Gastrocnemius medialis (tissue), 4 donors: ENCODE data around the gene AKNA. TPM values are rescaled to one million over a fixed set of nuclear protein-coding genes. Genes with fewer than 3 reads are reported as not detected.
"Not testable (repeated sequence)": the region's sequence is repeated elsewhere in the genome, so short reads cannot be mapped to it uniquely, and the experiment has no call there.

Source experiments
- ATAC-seq, 2 donors: fragments of 150-250 bp; one replicate each; pipeline ENCODE4 v1.9.1; 2016
- DNase-seq, 2 donors: peaks; one replicate each; pipeline ENCODE4 v3.0.0-alpha.2; 2019
- H3K27ac ChIP-seq, 4 donors: fragments of 200-600 bp; sonication (generic); 1 replicate in 1 of 4; 2 replicates in 3 of 4; pipeline ENCODE4 v1.5.1; 2016 to 2018; ENCODE audit warnings: mild to moderate bottlenecking in 2 of 4, moderate library complexity in 1 of 4
- H3K27me3 ChIP-seq, 3 donors: fragments of 200-600 bp; sonication (generic) in 2 of 3; 1 replicate in 1 of 3; 2 replicates in 2 of 3; pipeline versions ENCODE4 v1.5.1 to v1.6.0; 2016 to 2019; ENCODE audit warnings: mild to moderate bottlenecking in 1 of 3, moderate library complexity in 1 of 3
- H3K36me3 ChIP-seq, 2 donors: fragments of 200-600 bp; sonication (generic) in 1 of 2; one replicate each; pipeline ENCODE4 v1.5.1; 2017 to 2018
- H3K4me1 ChIP-seq, 2 donors: fragments of 200-600 bp; sonication (generic) in 1 of 2; one replicate each; pipeline ENCODE4 v1.5.1; 2016 to 2017; ENCODE audit warnings: mild to moderate bottlenecking in 2 of 2
- H3K4me3 ChIP-seq, 4 donors: fragments of 200-600 bp; sonication (generic) in 3 of 4; 1 replicate in 1 of 4; 2 replicates in 3 of 4; pipeline ENCODE4 v1.5.1; 2016 to 2019; ENCODE audit warnings: mild to moderate bottlenecking in 2 of 4
- H3K9me3 ChIP-seq, 3 donors: fragments of 200-600 bp; sonication (generic) in 2 of 3; 1 replicate in 1 of 3; 2 replicates in 2 of 3; pipeline ENCODE4 v1.5.1; 2016 to 2019
- CTCF ChIP-seq, 5 experiments: fragments of 450-650 bp in 3 of 5; fragments of 200-600 bp in 2 of 5; sonication (generic) in 2 of 5; IDR thresholded peaks in 4 of 5; conservative IDR thresholded peaks in 1 of 5; 1 replicate in 4 of 5; 2 replicates in 1 of 5; pipeline ENCODE4 v1.5.1; 2016 to 2019; ENCODE audit warnings: antibody characterized with exemption in 5 of 5, mild to moderate bottlenecking in 3 of 5, moderate library complexity in 3 of 5
- POLR2A ChIP-seq, 2 donors: fragments of 450-650 bp; IDR thresholded peaks; one replicate each; pipeline ENCODE4 v1.6.1; 2017; ENCODE audit warnings: antibody characterized with exemption in 2 of 2, mild to moderate bottlenecking in 2 of 2, moderate library complexity in 2 of 2
- in situ Hi-C, 4 donors: fragments of 200-750 bp; cut with MboI; loops; one replicate each; pipeline versions ENCODE4 v1.15.0 to v1.8.0; 2017; ENCODE audit warnings: low sequenced_read_pairs in 4 of 4
- intact Hi-C: fragments of 100-400 bp; cut with DNase I; formaldehyde crosslinking; loops from one replicate; pipeline ENCODE4 v1.15.1; 2023; ENCODE audit warnings: low total_unique reads
- total RNA-seq, 4 donors: library from RNA; depleted of rRNA; stranded (reverse); fragments of >200 nt; gene quantifications; one replicate each; pipeline versions ENCODE4 v1.1.0 to v1.2.3, GENCODE V29; 2016

AKNA gene
- total RNA-seq, 4 donors from 2014 or later: 2.8 to 5.7 (median 3.8) TPM

GRCh38 chr9:114328357-114328820 lies 59.4 kb downstream of the AKNA start:
- ATAC-seq, H3K36me3 ChIP-seq, intact Hi-C loops, in situ Hi-C loops, H3K4me3 ChIP-seq, H3K27ac ChIP-seq, H3K4me1 ChIP-seq, DNase-seq, H3K27me3 ChIP-seq, H3K9me3 ChIP-seq: not testable (repeated sequence)

DNA sequence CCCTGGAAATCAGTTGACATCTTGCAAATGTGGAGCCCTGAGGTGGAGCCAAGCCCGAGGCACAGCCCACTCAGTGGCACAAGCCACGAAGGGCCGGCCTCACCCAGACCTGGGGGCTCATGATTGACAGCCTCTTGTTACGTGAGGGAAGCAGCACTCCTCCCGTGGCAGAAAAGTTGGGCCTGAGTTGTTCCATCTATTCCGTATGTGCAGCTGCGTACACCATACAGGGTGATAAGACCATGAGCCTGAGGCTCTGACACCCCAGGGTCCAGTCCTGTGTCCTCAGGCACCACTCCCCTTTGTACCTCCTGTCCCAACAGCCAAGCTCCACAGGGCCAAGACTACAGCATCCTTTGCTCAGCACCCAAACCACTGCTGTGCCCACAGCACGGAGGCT lies 60.0 kb downstream of the AKNA start:
- intact Hi-C loops: no loop called here
- ATAC-seq: no peak

DNA sequence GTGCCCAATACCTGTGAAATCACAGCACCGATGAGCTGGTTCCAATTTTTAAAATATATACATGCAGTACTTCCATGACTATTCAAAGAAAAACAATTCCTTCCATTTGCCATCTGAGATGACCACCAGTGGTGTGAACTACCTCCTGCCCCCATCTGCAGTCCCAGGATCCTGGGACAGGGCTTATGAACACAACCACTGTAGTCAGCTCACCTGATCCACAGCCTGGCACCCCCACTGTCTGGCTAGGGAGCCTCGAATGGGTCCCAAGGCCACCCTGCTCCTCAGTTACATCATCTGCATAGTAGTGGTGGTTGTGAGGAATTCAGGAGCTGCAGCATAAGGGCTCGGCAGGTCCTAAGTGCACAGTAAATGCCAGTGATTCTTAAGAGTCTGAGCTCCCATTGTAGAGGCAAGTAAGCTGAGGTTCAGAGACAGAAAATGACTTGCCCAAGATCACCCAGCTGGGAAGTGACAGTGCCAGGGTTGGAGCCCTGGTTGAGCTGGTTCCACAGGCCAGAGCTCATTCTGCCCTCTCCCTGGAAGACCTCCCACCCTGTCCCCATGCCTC lies 62.0 kb downstream of the AKNA start:
- H3K36me3 ChIP-seq, H3K4me1 ChIP-seq, DNase-seq, H3K27ac ChIP-seq, in situ Hi-C loops, ATAC-seq, H3K9me3 ChIP-seq, H3K4me3 ChIP-seq, H3K27me3 ChIP-seq, intact Hi-C loops: not testable (repeated sequence)

More for the DNA sequence above, 60.0 kb downstream of the AKNA start:
- TF ChIP-seq CTCF (IDR thresholded peaks at IDR 0.05 in 4 of 5, conservative IDR thresholded peaks at IDR 0.05 in 1 of 5) (no peak), POLR2A (IDR thresholded peaks at IDR 0.05) (no peak)
- H3K9me3 ChIP-seq: no peaks in the 10 kb centered on the region
- in situ Hi-C loops: no loop called here
- H3K4me3 ChIP-seq: no peak overlapping the region
- no peaks in the 10 kb centered on the region for H3K36me3 ChIP-seq
- DNase-seq: no peak
- no peaks in the 10 kb centered on the region for H3K4me1 ChIP-seq
- H3K27me3 ChIP-seq: no peaks in the 10 kb centered on the region
- H3K27ac ChIP-seq: no peak overlapping the region

DNA sequence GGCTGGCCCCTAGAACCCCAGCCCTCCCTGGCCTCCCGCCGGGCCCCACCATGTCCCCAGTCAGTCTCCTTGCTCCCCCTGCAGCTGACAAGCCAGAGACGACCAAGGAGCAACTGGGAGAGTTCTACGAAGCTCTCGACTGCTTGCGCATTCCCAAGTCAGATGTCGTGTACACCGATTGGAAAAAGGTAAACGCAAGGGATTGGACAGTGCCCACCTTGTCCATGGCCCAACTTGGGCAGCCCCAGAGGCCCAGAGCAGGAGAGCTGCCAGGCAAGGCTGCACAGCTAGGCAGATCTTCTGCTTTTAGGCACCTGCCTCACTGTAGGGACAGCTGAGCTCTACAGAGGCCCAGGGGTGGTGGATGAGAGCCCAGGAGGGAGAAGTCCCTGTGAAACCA lies 62.8 kb downstream of the AKNA start:
- H3K4me3 ChIP-seq, H3K36me3 ChIP-seq, ATAC-seq, H3K27ac ChIP-seq, H3K9me3 ChIP-seq, H3K4me1 ChIP-seq, intact Hi-C loops, DNase-seq, H3K27me3 ChIP-seq, in situ Hi-C loops: not testable (repeated sequence)

DNA sequence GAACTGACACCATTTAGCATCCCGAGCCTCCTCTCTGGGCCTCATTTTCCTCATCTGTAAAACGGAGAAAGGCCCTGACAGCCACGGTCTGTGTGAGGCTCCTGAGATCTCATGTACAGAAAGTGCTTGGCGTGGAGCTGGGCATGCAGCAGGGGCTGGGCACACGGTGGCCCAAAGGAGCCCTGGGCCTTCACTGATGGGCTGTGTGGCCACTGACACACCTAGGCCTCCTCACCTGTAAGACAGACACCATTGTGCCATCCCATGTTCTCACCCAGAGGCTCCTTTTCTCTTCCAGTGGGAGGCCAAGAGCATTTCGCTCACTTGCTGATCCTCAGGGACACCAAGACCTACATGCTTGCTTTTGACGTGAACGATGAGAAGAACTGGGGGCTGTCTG lies 63.3 kb downstream of the AKNA start:
- DNase-seq: no peak
- in situ Hi-C loops (no loop called here), intact Hi-C loops (no loop called here)
- Histone ChIP-seq H3K4me3 (no peak overlapping the region), H3K4me1 (no peaks in the 10 kb centered on the region), H3K9me3 (no peaks in the 10 kb centered on the region), H3K27me3 (peaks cover 0 to 4% (median 0%) of the 10 kb centered on the region in 3 donors), H3K27ac (no peak overlapping the region), H3K36me3 (no peaks in the 10 kb centered on the region)
- TF ChIP-seq POLR2A (IDR thresholded peaks at IDR 0.05): no peak
- no peak for TF ChIP-seq CTCF (IDR thresholded peaks at IDR 0.05 in 4 of 5, conservative IDR thresholded peaks at IDR 0.05 in 1 of 5)
- ATAC-seq: no peak

- H3K4me1 ChIP-seq, H3K9me3 ChIP-seq, DNase-seq, H3K36me3 ChIP-seq, ATAC-seq, H3K27me3 ChIP-seq, intact Hi-C loops, in situ Hi-C loops, H3K4me3 ChIP-seq, H3K27ac ChIP-seq: not testable (repeated sequence)
These were observed 63.9 kb downstream of the AKNA start for GRCh38 chr9:114323849-114324248.

DNA sequence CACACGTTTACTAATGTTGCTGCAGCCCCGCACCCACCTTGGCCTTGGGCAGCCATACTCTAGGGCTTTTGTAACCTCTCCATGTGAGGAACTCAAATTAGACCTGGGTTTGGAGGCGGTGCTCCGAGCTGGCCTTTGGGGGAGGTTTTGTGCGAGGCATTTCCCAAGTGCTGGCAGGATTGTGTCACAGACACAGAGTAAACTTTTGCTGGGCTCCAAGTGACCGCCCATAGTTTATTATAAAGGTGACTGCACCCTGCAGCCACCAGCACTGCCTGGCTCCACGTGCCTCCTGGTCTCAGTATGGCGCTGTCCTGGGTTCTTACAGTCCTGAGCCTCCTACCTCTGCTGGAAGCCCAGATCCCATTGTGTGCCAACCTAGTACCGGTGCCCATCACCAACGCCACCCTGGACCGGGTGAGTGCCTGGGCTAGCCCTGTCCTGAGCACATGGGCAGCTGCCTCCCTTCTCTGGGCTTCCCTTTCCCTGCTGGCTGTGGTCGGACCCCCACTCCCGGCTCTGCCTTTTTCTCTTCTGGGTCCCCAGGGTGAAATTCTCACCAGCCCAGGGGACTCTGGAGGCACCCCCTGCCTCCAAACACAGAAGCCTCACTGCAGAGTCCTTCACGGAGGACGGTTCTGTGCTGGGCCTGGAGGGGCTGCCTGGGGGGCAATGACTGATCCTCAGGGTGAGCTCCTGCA lies 64.8 kb downstream of the AKNA start, which contains the start of gene ORM1:
TSS of gene ORM1 (plus strand) at position 268 of the 701 bp plus-strand sequence. CDS start at position 304, 36 bp downstream.
- in situ Hi-C loops: not testable (repeated sequence)

GRCh38 chr9:114322160-114322818 lies 65.5 kb downstream of the AKNA start:
- H3K36me3 ChIP-seq, H3K9me3 ChIP-seq, intact Hi-C loops, H3K4me3 ChIP-seq, ATAC-seq, H3K27me3 ChIP-seq, H3K4me1 ChIP-seq, DNase-seq, H3K27ac ChIP-seq, in situ Hi-C loops: not testable (repeated sequence)

More for the DNA sequence above, 64.8 kb downstream of the AKNA start, which contains the start of gene ORM1:
- H3K4me1 ChIP-seq, H3K36me3 ChIP-seq, ATAC-seq, H3K4me3 ChIP-seq, H3K27me3 ChIP-seq, H3K9me3 ChIP-seq, intact Hi-C loops, DNase-seq, H3K27ac ChIP-seq: not testable (repeated sequence)
